Sigmoid colon (tissue), 7 donors: ENCODE results near the gene FANCD2. TPM values are rescaled to one million over a fixed set of nuclear protein-coding genes. Genes with fewer than 3 reads are reported as not detected.
"Not testable (repeated sequence)": the region's sequence is repeated elsewhere in the genome, so short reads cannot be mapped to it uniquely, and the experiment has no call there.

Experiments used
- DNase-seq: peaks from one replicate; pipeline ENCODE4 v3.0.0-alpha.2; 2019
- H3K27ac ChIP-seq, 4 donors: fragments of 200-600 bp; sonication (generic); one replicate each; pipeline ENCODE4 v1.5.1; 2016 to 2019; ENCODE audit warnings: mild to moderate bottlenecking in 1 of 4
- H3K27me3 ChIP-seq, 3 donors: fragments of 200-600 bp; sonication (generic); one replicate each; pipeline ENCODE4 v1.5.1; 2019; ENCODE audit warnings: mild to moderate bottlenecking in 1 of 3
- H3K36me3 ChIP-seq, 4 donors: fragments of 200-600 bp; sonication (generic); one replicate each; pipeline ENCODE4 v1.5.1; 2016 to 2019
- H3K4me1 ChIP-seq, 4 donors: fragments of 200-600 bp; sonication (generic); one replicate each; pipeline ENCODE4 v1.5.1; 2017 to 2019
- H3K4me3 ChIP-seq, 4 donors: fragments of 200-600 bp; sonication (generic); one replicate each; pipeline ENCODE4 v1.5.1; 2017 to 2019; ENCODE audit warnings: mild to moderate bottlenecking in 2 of 4, moderate library complexity in 1 of 4
- H3K9me3 ChIP-seq, 4 donors: fragments of 200-600 bp in 3 of 4; sonication (generic) in 3 of 4; one replicate each; pipeline versions ENCODE4 v1.5.1 to v1.6.1; 2013 to 2019
- EP300 ChIP-seq, 4 donors: sonication (generic); formaldehyde crosslinking; IDR thresholded peaks; one replicate each; pipeline ENCODE4 v1.6.1; 2017; ENCODE audit warnings: antibody characterized with exemption in 4 of 4
- POLR2A ChIP-seq, 2 donors: fragments of 450-650 bp; IDR thresholded peaks; one replicate each; pipeline ENCODE4 v1.6.1; 2016; ENCODE audit warnings: antibody characterized with exemption in 2 of 2, mild to moderate bottlenecking in 2 of 2, moderate library complexity in 2 of 2
- POLR2AphosphoS5 ChIP-seq, 4 donors: sonication (generic); formaldehyde crosslinking; IDR thresholded peaks; one replicate each; pipeline ENCODE4 v1.6.1; 2017; ENCODE audit warnings: antibody characterized with exemption in 4 of 4
- WGBS, 2 donors: extraction: QIAGEN DNeasy Blood & Tissue Kit; methylation state at CpG; one replicate each; pipeline ENCODE4 v1.1.7; 2013; 5-methylcytosine and 5-hydroxymethylcytosine counted together
- intact Hi-C: fragments of 100-400 bp; cut with DNase I; formaldehyde crosslinking; loops from one replicate; pipeline ENCODE4 v1.15.1; 2023
- polyA plus RNA-seq, 3 donors: library from polyadenylated mRNA; stranded (reverse); fragments of 200-250 nt; gene quantifications; one replicate each; pipeline ENCODE4 v1.2.3, GENCODE V29; 2013
- total RNA-seq, 4 donors: library from RNA; depleted of rRNA; stranded (reverse); fragments of >200 nt; gene quantifications; one replicate each; pipeline ENCODE4 v1.1.0, GENCODE V29; 2016
- TF ChIP-seq, protein P1 (sequence below), 4 experiments: fragments of 450-650 bp in 3 of 4; fragments of 200-600 bp in 1 of 4; IDR thresholded peaks; one replicate each; pipeline ENCODE4 v1.5.1; 2016 to 2019; ENCODE audit warnings: antibody characterized with exemption in 4 of 4, mild to moderate bottlenecking in 3 of 4, moderate library complexity in 2 of 4
- donor health status: healthy with polysubstance abuse.
- donor health status: Bipolar disorder and iron deficiency.
- donor health status: healthy.

FANCD2 gene
- total and polyA plus RNA-seq, 7 donors = 0.60 to 12.6 (median 2.9) TPM

DNA sequence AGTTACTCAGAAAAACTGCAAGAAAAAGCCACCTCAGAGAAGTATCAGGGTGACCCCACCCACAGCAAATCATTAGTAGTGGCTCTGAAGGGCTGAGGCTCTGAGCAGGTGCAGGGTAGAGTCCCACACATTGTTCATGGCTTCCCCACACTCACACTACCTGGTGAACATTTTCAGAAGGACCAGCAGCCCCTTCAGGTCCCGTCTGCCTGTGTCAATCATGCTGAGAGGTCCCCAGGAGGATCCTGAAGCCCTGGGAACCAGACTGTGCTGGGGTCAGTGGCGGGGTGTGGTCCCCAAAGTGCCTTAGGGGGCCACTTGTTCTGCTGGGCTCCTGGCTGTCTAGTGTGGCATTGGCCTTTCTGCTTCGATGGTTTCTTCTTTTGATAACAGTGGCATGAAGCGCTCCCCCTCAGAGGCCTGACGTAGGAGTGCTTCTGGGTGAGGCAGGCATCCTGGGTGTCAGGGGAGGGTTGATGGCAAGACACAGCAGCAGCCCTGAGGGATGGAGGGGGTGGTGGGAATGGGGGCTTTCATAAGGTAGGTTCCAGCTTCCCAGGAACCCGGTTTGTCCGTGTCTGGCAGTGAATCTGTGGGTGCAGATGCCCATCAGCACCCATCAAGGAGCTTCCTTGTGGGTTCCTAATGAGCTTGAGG lies 19.0 kb upstream of the FANCD2 start:
- DNase-seq = peak; percentile 52
- Histone ChIP-seq H3K4me1 (peaks cover 0 to 31% (median 30%) of the 10 kb centered on the region in 4 donors), H3K4me3 (no peak overlapping the region), H3K27me3 (no peaks in the 10 kb centered on the region), H3K36me3 (no peaks in the 10 kb centered on the region), H3K9me3 (no peaks in the 10 kb centered on the region), H3K27ac (no peak overlapping the region)
- 81 to 83% methylated on average over 7 of the region's 7 CpGs for WGBS, 2 donors
- intact Hi-C loops = no loop called here
- TF ChIP-seq, protein P1, sequence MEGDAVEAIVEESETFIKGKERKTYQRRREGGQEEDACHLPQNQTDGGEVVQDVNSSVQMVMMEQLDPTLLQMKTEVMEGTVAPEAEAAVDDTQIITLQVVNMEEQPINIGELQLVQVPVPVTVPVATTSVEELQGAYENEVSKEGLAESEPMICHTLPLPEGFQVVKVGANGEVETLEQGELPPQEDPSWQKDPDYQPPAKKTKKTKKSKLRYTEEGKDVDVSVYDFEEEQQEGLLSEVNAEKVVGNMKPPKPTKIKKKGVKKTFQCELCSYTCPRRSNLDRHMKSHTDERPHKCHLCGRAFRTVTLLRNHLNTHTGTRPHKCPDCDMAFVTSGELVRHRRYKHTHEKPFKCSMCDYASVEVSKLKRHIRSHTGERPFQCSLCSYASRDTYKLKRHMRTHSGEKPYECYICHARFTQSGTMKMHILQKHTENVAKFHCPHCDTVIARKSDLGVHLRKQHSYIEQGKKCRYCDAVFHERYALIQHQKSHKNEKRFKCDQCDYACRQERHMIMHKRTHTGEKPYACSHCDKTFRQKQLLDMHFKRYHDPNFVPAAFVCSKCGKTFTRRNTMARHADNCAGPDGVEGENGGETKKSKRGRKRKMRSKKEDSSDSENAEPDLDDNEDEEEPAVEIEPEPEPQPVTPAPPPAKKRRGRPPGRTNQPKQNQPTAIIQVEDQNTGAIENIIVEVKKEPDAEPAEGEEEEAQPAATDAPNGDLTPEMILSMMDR (IDR thresholded peaks at IDR 0.05) = no peak

- not testable (repeated sequence) for H3K27me3 ChIP-seq, H3K36me3 ChIP-seq, H3K9me3 ChIP-seq
- intact Hi-C loops = loop anchor here (2.0 kb wide), 1 partner anchor 21 kb away; the partner anchor contains the start of gene EMC3
- 78 to 90% methylated on average over 4 of the region's 4 CpGs for WGBS, 2 donors
- H3K4me3 ChIP-seq = peak overlapping the region in 1 of 4 donors; percentile 51
- H3K4me1 ChIP-seq = peaks cover 0 to 31% (median 30%) of the 10 kb centered on the region in 4 donors
- peak; percentile 61 for DNase-seq
- H3K27ac ChIP-seq = peak overlapping the region in 1 of 4 donors; percentile 84
These were observed 18.0 kb upstream of the FANCD2 start for GRCh38 chr3:10008216-10008587.

- Histone ChIP-seq H3K27ac (peak overlapping the region; percentile 49 to 84 (median 64)), H3K27me3 (no peaks in the 10 kb centered on the region), H3K4me1 (peaks cover 0 to 31% (median 30%) of the 10 kb centered on the region in 4 donors), H3K36me3 (no peaks in the 10 kb centered on the region), H3K9me3 (no peaks in the 10 kb centered on the region), H3K4me3 (peak overlapping the region; percentile 26 to 55 (median 46))
- 4 to 5% methylated on average over 23 of the region's 23 CpGs for WGBS, 2 donors
- intact Hi-C loops = loop anchor here (2.0 kb wide), 1 partner anchor 22 kb away; the partner anchor contains the start of gene EMC3
- TF ChIP-seq POLR2A (IDR thresholded peaks at IDR 0.05) (peak in 1 of 2 donors; percentile 49), EP300 (IDR thresholded peaks at IDR 0.05) (no peak), POLR2AphosphoS5 (IDR thresholded peaks at IDR 0.05) (peak in 3 of 4 donors; percentile 34 to 55 (median 49))
- TF ChIP-seq, protein P1 (IDR thresholded peaks at IDR 0.05) = no peak
- DNase-seq = peak; percentile 96
These were observed 17.5 kb upstream of the FANCD2 start for GRCh38 chr3:10008588-10009344.

DNA sequence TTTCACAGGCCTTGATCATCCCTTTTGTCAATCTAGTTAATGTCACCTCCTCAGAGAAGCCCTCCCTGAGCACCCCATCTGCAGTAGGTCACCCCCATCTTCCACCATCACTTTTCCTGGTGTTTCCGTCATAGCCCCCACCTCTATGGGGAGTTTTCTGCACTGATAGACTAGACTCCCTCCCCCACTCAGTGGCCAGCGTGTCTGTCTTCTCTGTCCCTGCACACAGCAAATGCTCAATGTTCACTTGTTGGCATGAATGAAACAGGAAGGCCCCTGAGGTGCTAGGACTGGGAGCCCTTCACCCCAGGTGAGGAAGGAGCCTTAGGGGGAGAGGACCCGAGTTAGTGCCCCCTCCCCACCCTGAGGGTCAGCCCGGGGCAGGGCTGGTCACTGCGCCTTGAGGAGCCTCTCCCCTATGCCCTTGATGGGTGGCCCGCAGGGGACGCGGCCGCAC lies 15.8 kb upstream of the FANCD2 start:
- no peak for TF ChIP-seq POLR2AphosphoS5 (IDR thresholded peaks at IDR 0.05)
- TF ChIP-seq EP300 (IDR thresholded peaks at IDR 0.05) = no peak
- TF ChIP-seq, protein P1 (IDR thresholded peaks at IDR 0.05) = no peak
- TF ChIP-seq POLR2A (IDR thresholded peaks at IDR 0.05) = no peak

GRCh38 chr3:10010878-10011465 lies 15.3 kb upstream of the FANCD2 start:
- 1% methylated on average over 51 of the region's 51 CpGs for WGBS, 2 donors
- TF ChIP-seq, protein P1 (IDR thresholded peaks at IDR 0.05) = no peak
- TF ChIP-seq POLR2AphosphoS5 (IDR thresholded peaks at IDR 0.05) = peak; percentile 63 to 83 (median 80)
- TF ChIP-seq EP300 (IDR thresholded peaks at IDR 0.05) = no peak
- TF ChIP-seq POLR2A (IDR thresholded peaks at IDR 0.05) = peak; percentile 35 to 37
- H3K4me1 ChIP-seq = peaks cover 0 to 46% (median 46%) of the 10 kb centered on the region in 4 donors
- intact Hi-C loops = loop anchor here (5.0 to 10.0 kb wide), 3 partner anchors 34 to 239 kb away; no protein-coding TSS in a partner anchor
- no peaks in the 10 kb centered on the region for H3K27me3 ChIP-seq
- DNase-seq = peak; percentile 98
- H3K9me3 ChIP-seq = no peaks in the 10 kb centered on the region
- peak overlapping the region; percentile 80 to 84 (median 81) for H3K27ac ChIP-seq
- H3K4me3 ChIP-seq = peak overlapping the region; percentile 53 to 67 (median 66)
- H3K36me3 ChIP-seq = no peaks in the 10 kb centered on the region

More for the DNA sequence above, 15.8 kb upstream of the FANCD2 start:
- Histone ChIP-seq H3K9me3 (no peaks in the 10 kb centered on the region), H3K4me1 (peaks cover 0 to 41% (median 41%) of the 10 kb centered on the region in 4 donors), H3K4me3 (peak overlapping the region; percentile 53 to 67 (median 66)), H3K36me3 (no peaks in the 10 kb centered on the region), H3K27me3 (no peaks in the 10 kb centered on the region), H3K27ac (peak overlapping the region; percentile 80 to 84 (median 81))
- 3 to 8% methylated on average over 9 of the region's 9 CpGs for WGBS, 2 donors
- no peak for DNase-seq
- intact Hi-C loops = loop anchor here (5.0 to 10.0 kb wide), 3 partner anchors 33 to 238 kb away; no protein-coding TSS in a partner anchor
